WI38 (cell line): ENCODE measurements around the gene TRABD2B.

Source experiments
- H3K4me3 ChIP-seq: 2 replicates; pipeline ENCODE4 v1.5.1; 2011; ENCODE audit warnings: low read depth, mild to moderate bottlenecking, control low read depth, low read length
- CTCF ChIP-seq: IDR thresholded peaks from 2 replicates; pipeline ENCODE4 v1.5.1; 2012; ENCODE audit warnings: low read depth, mild to moderate bottlenecking, control low read depth, low read length

TRABD2B gene

GRCh38 chr1:48036710-48037355, 39.6 kb upstream of the TRABD2B start:
- no peak for TF ChIP-seq CTCF
- H3K4me3 ChIP-seq = no peak overlapping the region

GRCh38 chr1:48035371-48036141, 38.4 kb upstream of the TRABD2B start:
- TF ChIP-seq CTCF = no peak
- H3K4me3 ChIP-seq = no peak overlapping the region

- no peak overlapping the region for H3K4me3 ChIP-seq
- TF ChIP-seq CTCF = no peak
Observed at GRCh38 chr1:48033495-48034045, 36.4 kb upstream of the TRABD2B start.

GRCh38 chr1:48031676-48032075, 34.5 kb upstream of the TRABD2B start:
- no peak overlapping the region for H3K4me3 ChIP-seq
- TF ChIP-seq CTCF = no peak

- H3K4me3 ChIP-seq = no peak overlapping the region
- TF ChIP-seq CTCF = no peak
Observed at GRCh38 chr1:48030696-48031365, 33.6 kb upstream of the TRABD2B start.

- TF ChIP-seq CTCF = no peak
- no peak overlapping the region for H3K4me3 ChIP-seq
Observed at GRCh38 chr1:48030211-48030610, 33.0 kb upstream of the TRABD2B start.
